GM12864 (cell line): ENCODE measurements around the gene BTRC.
A peak's percentile ranks its signal among the peaks of the same experiment; 100 is the strongest.

Experiments
- DNase-seq: peaks from one replicate; pipeline ENCODE4 v3.0.0-alpha.2; 2011; ENCODE audit warnings: low read depth
- H3K4me3 ChIP-seq: 2 replicates; pipeline ENCODE4 v1.5.1; 2011; ENCODE audit warnings: mild to moderate bottlenecking, low read depth, low read length, control low read depth
- TF ChIP-seq, protein P1 (sequence below): IDR thresholded peaks from 2 replicates; pipeline ENCODE4 v1.5.1; 2011; ENCODE audit warnings: low read depth, mild to moderate bottlenecking, moderate library complexity, low read length, control low read depth, inconsistent platforms; ENCODE audit errors: missing control alignments

The BTRC gene

GRCh38 chr10:101353692-101354327, at the start of gene BTRC:
BTRC (plus strand) TSS chr10:101354165; CDS start chr10:101354181, 16 bp downstream.
- peak within 1 kb of the TSS; percentile 89 for H3K4me3 ChIP-seq
- TF ChIP-seq, protein P1, sequence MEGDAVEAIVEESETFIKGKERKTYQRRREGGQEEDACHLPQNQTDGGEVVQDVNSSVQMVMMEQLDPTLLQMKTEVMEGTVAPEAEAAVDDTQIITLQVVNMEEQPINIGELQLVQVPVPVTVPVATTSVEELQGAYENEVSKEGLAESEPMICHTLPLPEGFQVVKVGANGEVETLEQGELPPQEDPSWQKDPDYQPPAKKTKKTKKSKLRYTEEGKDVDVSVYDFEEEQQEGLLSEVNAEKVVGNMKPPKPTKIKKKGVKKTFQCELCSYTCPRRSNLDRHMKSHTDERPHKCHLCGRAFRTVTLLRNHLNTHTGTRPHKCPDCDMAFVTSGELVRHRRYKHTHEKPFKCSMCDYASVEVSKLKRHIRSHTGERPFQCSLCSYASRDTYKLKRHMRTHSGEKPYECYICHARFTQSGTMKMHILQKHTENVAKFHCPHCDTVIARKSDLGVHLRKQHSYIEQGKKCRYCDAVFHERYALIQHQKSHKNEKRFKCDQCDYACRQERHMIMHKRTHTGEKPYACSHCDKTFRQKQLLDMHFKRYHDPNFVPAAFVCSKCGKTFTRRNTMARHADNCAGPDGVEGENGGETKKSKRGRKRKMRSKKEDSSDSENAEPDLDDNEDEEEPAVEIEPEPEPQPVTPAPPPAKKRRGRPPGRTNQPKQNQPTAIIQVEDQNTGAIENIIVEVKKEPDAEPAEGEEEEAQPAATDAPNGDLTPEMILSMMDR: no peak

DNA sequence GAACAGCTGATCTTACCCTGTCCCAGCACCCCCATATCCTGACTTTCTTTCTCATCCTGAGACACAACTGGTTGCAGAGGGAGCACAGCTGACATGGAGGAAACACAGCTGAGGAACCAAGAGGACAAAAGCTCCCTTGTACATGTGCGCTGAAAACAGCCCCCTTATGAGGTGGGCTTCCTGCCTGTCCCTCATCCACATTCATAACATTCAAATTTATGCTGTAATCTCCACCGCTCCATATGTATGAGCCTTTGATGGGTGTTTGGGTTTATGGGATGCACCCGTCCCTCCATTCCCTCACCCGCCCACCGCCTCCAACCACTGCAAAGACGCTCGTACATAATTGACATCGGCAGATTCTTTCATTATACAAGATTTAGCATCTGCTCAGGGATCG, 49.6 kb upstream of the BTRC start:
- no peak for DNase-seq
- TF ChIP-seq, protein P1: no peak
- no peak overlapping the region for H3K4me3 ChIP-seq

More at GRCh38 chr10:101353692-101354327, at the start of gene BTRC:
- DNase-seq: peak; percentile 98

- no peak for DNase-seq
- TF ChIP-seq, protein P1: no peak
- no peak overlapping the region for H3K4me3 ChIP-seq
Measured at GRCh38 chr10:101305320-101306241, 48.4 kb upstream of the BTRC start.

DNA sequence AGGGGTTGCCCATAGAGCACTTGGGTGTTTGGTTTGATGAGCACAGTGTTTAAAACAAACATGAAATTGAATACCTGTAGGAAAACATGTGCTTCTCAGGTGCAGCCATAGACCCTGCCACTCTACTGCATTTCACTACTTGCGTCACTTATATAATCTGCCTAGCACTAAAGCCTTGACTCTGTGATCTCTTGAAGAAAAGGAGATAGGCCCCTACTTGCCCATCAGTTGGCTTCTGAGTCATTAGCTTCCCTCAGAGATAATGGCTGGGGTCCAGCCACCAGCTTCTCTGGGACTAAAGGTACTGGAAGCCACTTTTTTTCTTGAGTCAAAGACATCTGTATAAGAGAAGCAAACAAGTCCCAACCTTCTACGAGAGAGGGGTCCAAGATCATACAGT, 45.9 kb upstream of the BTRC start:
- TF ChIP-seq, protein P1: no peak
- no peak for DNase-seq
- H3K4me3 ChIP-seq: no peak overlapping the region

DNA sequence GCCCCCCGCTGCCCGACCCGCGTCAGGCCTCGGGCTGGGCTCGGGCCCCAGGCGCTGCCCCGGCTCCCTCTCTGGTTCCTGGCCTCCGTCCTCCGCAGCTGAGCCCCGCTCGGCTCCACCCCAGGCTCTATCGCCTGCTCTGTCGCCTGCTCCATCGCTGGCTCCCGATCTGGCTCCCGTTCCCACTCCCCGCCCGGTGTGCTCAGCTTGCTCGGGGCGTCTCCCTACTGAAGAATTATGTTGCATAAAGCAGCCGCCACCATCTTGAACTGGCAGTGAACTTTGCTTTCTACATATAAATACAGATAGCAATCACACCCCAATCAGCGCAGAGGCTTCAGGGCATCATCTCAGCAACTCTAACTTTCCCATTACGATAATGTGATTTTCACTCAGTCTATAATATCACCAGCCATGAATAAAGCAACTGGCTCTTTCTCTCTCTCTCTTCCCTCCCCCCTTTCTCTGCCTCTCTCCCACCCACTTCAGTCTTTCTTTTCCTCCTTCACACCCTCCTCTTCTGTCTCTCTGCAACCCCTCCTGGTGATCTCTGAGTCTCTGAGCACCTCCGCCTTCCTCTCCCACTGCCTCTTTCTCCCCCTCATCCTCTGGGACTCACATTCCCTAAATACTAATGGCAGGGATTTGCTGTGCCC, 43.3 kb upstream of the BTRC start:
- TF ChIP-seq, protein P1: no peak
- DNase-seq: no peak
- H3K4me3 ChIP-seq: no peak overlapping the region

- DNase-seq: no peak
- TF ChIP-seq, protein P1: no peak
- no peak overlapping the region for H3K4me3 ChIP-seq
Measured at GRCh38 chr10:101311185-101312066, 42.5 kb upstream of the BTRC start.
